Measurements from ENCODE around the gene ST3GAL3.

DNA sequence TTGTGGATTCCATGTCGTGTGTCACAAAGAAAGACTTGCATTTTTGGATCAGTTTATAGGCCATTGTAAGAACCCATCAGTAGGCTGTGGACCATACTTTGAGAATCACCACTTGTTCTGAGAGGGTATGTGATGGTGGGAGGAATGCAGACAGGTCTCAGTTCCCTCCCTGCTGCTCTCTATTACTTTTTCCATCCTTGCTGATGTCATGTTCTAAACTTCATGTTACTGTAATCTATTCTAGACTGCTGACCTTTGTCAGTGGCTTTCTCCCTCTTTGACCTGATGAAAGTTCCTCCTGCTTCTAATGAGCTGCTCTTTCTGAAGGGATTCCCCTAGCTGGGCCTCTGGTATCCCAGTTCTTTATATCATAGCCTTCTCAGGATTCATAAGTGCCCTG, 46.1 kb downstream of the ST3GAL3 start:
- TF ChIP-seq, protein P1, sequence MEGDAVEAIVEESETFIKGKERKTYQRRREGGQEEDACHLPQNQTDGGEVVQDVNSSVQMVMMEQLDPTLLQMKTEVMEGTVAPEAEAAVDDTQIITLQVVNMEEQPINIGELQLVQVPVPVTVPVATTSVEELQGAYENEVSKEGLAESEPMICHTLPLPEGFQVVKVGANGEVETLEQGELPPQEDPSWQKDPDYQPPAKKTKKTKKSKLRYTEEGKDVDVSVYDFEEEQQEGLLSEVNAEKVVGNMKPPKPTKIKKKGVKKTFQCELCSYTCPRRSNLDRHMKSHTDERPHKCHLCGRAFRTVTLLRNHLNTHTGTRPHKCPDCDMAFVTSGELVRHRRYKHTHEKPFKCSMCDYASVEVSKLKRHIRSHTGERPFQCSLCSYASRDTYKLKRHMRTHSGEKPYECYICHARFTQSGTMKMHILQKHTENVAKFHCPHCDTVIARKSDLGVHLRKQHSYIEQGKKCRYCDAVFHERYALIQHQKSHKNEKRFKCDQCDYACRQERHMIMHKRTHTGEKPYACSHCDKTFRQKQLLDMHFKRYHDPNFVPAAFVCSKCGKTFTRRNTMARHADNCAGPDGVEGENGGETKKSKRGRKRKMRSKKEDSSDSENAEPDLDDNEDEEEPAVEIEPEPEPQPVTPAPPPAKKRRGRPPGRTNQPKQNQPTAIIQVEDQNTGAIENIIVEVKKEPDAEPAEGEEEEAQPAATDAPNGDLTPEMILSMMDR (tag by site-specific recombination; IDR thresholded peaks at IDR 0.05) = no peak
- TF ChIP-seq ZNF677 (tag by site-specific recombination; IDR thresholded peaks at IDR 0.05) (no peak), ZNF501 (tag by site-specific recombination; IDR thresholded peaks at IDR 0.05) (no peak), ZNF394 (tag by site-specific recombination; IDR thresholded peaks at IDR 0.05; ENCODE audit: borderline replicate concordance) (no peak), ZNF350 (tag by site-specific recombination; IDR thresholded peaks at IDR 0.05) (no peak), ZNF140 (tag by site-specific recombination; IDR thresholded peaks at IDR 0.05) (no peak), ZNF133 (tag by site-specific recombination; IDR thresholded peaks at IDR 0.05) (no peak), ZBTB7A (tag by site-specific recombination; IDR thresholded peaks at IDR 0.05; ENCODE audit: low read depth) (no peak), KLF1 (tag by site-specific recombination; IDR thresholded peaks at IDR 0.05) (no peak)
- TF ChIP-seq, protein P2, sequence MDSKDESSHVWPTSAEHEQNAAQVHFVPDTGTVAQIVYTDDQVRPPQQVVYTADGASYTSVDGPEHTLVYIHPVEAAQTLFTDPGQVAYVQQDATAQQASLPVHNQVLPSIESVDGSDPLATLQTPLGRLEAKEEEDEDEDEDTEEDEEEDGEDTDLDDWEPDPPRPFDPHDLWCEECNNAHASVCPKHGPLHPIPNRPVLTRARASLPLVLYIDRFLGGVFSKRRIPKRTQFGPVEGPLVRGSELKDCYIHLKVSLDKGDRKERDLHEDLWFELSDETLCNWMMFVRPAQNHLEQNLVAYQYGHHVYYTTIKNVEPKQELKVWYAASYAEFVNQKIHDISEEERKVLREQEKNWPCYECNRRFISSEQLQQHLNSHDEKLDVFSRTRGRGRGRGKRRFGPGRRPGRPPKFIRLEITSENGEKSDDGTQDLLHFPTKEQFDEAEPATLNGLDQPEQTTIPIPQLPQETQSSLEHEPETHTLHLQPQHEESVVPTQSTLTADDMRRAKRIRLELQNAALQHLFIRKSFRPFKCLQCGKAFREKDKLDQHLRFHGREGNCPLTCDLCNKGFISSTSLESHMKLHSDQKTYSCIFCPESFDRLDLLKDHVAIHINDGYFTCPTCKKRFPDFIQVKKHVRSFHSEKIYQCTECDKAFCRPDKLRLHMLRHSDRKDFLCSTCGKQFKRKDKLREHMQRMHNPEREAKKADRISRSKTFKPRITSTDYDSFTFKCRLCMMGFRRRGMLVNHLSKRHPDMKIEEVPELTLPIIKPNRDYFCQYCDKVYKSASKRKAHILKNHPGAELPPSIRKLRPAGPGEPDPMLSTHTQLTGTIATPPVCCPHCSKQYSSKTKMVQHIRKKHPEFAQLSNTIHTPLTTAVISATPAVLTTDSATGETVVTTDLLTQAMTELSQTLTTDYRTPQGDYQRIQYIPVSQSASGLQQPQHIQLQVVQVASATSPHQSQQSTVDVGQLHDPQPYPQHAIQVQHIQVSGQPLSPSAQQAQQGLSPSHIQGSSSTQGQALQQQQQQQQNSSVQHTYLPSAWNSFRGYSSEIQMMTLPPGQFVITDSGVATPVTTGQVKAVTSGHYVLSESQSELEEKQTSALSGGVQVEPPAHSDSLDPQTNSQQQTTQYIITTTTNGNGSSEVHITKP (tag by site-specific recombination; IDR thresholded peaks at IDR 0.05) = no peak
- TF ChIP-seq, protein P3, sequence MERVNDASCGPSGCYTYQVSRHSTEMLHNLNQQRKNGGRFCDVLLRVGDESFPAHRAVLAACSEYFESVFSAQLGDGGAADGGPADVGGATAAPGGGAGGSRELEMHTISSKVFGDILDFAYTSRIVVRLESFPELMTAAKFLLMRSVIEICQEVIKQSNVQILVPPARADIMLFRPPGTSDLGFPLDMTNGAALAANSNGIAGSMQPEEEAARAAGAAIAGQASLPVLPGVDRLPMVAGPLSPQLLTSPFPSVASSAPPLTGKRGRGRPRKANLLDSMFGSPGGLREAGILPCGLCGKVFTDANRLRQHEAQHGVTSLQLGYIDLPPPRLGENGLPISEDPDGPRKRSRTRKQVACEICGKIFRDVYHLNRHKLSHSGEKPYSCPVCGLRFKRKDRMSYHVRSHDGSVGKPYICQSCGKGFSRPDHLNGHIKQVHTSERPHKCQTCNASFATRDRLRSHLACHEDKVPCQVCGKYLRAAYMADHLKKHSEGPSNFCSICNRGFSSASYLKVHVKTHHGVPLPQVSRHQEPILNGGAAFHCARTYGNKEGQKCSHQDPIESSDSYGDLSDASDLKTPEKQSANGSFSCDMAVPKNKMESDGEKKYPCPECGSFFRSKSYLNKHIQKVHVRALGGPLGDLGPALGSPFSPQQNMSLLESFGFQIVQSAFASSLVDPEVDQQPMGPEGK (tag by site-specific recombination; IDR thresholded peaks at IDR 0.05) = no peak
- TF ChIP-seq, protein P4, sequence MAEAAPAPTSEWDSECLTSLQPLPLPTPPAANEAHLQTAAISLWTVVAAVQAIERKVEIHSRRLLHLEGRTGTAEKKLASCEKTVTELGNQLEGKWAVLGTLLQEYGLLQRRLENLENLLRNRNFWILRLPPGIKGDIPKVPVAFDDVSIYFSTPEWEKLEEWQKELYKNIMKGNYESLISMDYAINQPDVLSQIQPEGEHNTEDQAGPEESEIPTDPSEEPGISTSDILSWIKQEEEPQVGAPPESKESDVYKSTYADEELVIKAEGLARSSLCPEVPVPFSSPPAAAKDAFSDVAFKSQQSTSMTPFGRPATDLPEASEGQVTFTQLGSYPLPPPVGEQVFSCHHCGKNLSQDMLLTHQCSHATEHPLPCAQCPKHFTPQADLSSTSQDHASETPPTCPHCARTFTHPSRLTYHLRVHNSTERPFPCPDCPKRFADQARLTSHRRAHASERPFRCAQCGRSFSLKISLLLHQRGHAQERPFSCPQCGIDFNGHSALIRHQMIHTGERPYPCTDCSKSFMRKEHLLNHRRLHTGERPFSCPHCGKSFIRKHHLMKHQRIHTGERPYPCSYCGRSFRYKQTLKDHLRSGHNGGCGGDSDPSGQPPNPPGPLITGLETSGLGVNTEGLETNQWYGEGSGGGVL (tag by site-specific recombination; IDR thresholded peaks at IDR 0.05) = no peak
- TF ChIP-seq, protein P5, sequence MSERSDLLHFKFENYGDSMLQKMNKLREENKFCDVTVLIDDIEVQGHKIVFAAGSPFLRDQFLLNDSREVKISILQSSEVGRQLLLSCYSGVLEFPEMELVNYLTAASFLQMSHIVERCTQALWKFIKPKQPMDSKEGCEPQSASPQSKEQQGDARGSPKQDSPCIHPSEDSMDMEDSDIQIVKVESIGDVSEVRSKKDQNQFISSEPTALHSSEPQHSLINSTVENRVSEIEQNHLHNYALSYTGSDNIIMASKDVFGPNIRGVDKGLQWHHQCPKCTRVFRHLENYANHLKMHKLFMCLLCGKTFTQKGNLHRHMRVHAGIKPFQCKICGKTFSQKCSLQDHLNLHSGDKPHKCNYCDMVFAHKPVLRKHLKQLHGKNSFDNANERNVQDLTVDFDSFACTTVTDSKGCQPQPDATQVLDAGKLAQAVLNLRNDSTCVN (tag by site-specific recombination; optimal IDR thresholded peaks at IDR 0.05) = no peak
